ENCODE measurements around the gene JAM3.

GRCh38 chr11:134200688-134201087 lies 131.8 kb downstream of the JAM3 start:
- no peak for TF ChIP-seq CTCF (IDR thresholded peaks at IDR 0.05)
- TF ChIP-seq ZFX (IDR thresholded peaks at IDR 0.05; ENCODE audit: borderline replicate concordance): no peak

All from 22Rv1 (cell line).